Body of pancreas (tissue), 4 donors: Measurements from ENCODE around the gene ADGRF1.

Experiments
- POLR2A ChIP-seq, 3 donors: fragments of 450-650 bp; IDR thresholded peaks; one replicate each; pipeline ENCODE4 v1.6.1; 2016; ENCODE audit warnings: antibody characterized with exemption in 3 of 3, mild to moderate bottlenecking in 2 of 3
- TF ChIP-seq, protein P1 (sequence below), 7 experiments: fragments of 450-650 bp in 4 of 7; fragments of 200-600 bp in 3 of 7; sonication (generic) in 3 of 7; IDR thresholded peaks; one replicate each; pipeline ENCODE4 v1.5.1; 2016 to 2019; ENCODE audit warnings: antibody characterized with exemption in 7 of 7

DNA sequence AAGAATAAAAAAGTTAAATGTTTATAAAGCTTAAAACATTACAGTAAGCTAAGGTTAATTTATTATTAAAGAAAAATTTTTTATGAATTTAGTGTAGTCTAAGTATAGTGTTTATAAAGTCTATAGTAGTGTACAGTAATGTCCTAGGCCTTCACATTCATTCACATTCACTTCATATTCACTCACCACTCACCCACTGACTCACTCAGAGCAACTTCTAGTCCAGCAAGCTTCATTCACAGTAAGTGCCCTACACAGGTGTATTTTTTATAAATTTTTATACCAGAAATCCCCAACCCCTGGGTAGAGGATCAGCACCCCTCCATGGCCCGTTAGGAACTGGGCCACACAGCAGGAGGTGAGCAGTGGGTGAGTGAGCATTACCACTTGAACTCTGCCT, 24.3 kb upstream of the ADGRF1 start:
- TF ChIP-seq, protein P1, sequence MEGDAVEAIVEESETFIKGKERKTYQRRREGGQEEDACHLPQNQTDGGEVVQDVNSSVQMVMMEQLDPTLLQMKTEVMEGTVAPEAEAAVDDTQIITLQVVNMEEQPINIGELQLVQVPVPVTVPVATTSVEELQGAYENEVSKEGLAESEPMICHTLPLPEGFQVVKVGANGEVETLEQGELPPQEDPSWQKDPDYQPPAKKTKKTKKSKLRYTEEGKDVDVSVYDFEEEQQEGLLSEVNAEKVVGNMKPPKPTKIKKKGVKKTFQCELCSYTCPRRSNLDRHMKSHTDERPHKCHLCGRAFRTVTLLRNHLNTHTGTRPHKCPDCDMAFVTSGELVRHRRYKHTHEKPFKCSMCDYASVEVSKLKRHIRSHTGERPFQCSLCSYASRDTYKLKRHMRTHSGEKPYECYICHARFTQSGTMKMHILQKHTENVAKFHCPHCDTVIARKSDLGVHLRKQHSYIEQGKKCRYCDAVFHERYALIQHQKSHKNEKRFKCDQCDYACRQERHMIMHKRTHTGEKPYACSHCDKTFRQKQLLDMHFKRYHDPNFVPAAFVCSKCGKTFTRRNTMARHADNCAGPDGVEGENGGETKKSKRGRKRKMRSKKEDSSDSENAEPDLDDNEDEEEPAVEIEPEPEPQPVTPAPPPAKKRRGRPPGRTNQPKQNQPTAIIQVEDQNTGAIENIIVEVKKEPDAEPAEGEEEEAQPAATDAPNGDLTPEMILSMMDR (IDR thresholded peaks at IDR 0.05) = no peak
- no peak for TF ChIP-seq POLR2A (IDR thresholded peaks at IDR 0.05)
